ENCODE measurements around the gene POLR3A.
"Not testable (repeated sequence)": the region's sequence is repeated elsewhere in the genome, so short reads cannot be mapped to it uniquely, and the experiment has no call there.

The POLR3A gene

DNA sequence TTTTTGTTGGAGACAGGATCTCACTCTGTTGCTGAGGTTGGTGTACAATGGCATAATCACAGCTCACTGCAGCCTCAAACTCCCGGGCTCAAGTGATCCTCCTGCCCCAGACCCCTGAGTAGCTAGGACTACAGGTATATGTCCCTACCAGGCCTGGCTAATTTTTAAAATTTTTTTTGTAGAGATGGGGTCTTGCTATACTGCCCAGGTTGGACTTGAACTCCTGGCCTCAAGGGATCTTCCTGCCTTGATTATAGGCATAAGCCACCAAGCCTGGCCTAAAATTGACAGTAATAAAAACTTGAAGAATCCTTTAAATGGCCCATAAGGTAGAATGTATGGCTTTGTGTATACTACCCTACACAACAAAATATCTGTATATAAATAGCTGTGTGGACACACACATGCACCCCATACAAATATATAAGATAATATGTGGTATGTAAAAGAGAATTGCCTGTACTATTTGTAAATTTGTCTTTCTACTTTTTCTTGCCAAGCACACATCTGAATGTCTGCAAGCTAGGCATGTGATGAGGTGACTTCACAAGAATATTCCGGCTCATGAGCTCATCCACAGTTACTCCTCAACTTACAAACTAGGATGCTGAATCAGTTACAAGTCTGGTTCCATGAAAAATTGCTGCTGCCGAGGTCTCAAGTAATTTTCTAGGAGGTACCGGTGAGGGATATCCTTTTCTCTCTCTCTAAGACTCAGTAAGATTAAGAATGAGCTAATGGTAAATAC is 26.6 kb downstream of the POLR3A start:
- H2BK120ac ChIP-seq (ENCODE audit: low read depth, low read length), result no peak overlapping the region
- H2AK5ac ChIP-seq (ENCODE audit: low read length), result no peak overlapping the region
- H3K4me1 ChIP-seq (ENCODE audit: control insufficient read depth, low read depth, low read length), result no peaks in the 10 kb centered on the region
- H3K56ac ChIP-seq (ENCODE audit: low read length), result no peak overlapping the region
- no peak for DNase-seq
- H3K4me3 ChIP-seq (ENCODE audit: low read length), result no peak overlapping the region
- no peak overlapping the region for H3K4ac ChIP-seq (ENCODE audit: low read depth, low read length)
- H3K9ac ChIP-seq (ENCODE audit: low read length), result no peak overlapping the region
- H4K5ac ChIP-seq (ENCODE audit: low read length), result no peak overlapping the region
- no peak overlapping the region for H4K8ac ChIP-seq (ENCODE audit: low read depth, low read length)
- H3K79me2 ChIP-seq (ENCODE audit: control insufficient read depth, insufficient read depth, low read length), result no peaks in the 10 kb centered on the region
- no peak overlapping the region for H2BK5ac ChIP-seq (ENCODE audit: low read length)
- H3K36me3 ChIP-seq (ENCODE audit: control insufficient read depth, insufficient read depth, low read length), result peaks cover 27% of the 10 kb centered on the region
- H3K4me2 ChIP-seq (ENCODE audit: low read length), result no peak overlapping the region
- H2BK15ac ChIP-seq (replicated peaks; ENCODE audit: low read depth), result no peak overlapping the region
- H3K18ac ChIP-seq (ENCODE audit: low read length), result no peak overlapping the region
- H3K23ac ChIP-seq (ENCODE audit: low read length), result no peak overlapping the region
- H3K79me1 ChIP-seq (ENCODE audit: low read length), result no peaks in the 10 kb centered on the region
- no peaks in the 10 kb centered on the region for H3K27me3 ChIP-seq (ENCODE audit: insufficient read depth, low read length, poor library complexity)
- WGBS (ENCODE audit: extremely low coverage, insufficient coverage, low lambda C conversion rate), result no CpG with 5 or more reads among the region's 4 CpGs
- H3K27ac ChIP-seq (ENCODE audit: low read depth, low read length), result no peak overlapping the region

- Histone ChIP-seq H3K4me2 (ENCODE audit: low read length) (no peak overlapping the region), H3K27ac (ENCODE audit: low read depth, low read length) (no peak overlapping the region), H4K5ac (ENCODE audit: low read length) (no peak overlapping the region), H2AK5ac (ENCODE audit: low read length) (no peak overlapping the region), H3K23ac (ENCODE audit: low read length) (no peak overlapping the region), H2BK5ac (ENCODE audit: low read length) (no peak overlapping the region), H2BK15ac (replicated peaks; ENCODE audit: low read depth) (no peak overlapping the region), H3K56ac (ENCODE audit: low read length) (no peak overlapping the region), H3K18ac (ENCODE audit: low read length) (no peak overlapping the region), H3K4me3 (ENCODE audit: low read length) (no peak overlapping the region), H3K4ac (ENCODE audit: low read depth, low read length) (no peak overlapping the region), H3K36me3 (ENCODE audit: control insufficient read depth, insufficient read depth, low read length) (peaks cover 23% of the 10 kb centered on the region), H3K9ac (ENCODE audit: low read length) (no peak overlapping the region), H3K79me1 (ENCODE audit: low read length) (no peaks in the 10 kb centered on the region), H2BK120ac (ENCODE audit: low read depth, low read length) (no peak overlapping the region), H3K4me1 (ENCODE audit: control insufficient read depth, low read depth, low read length) (no peaks in the 10 kb centered on the region), H3K79me2 (ENCODE audit: control insufficient read depth, insufficient read depth, low read length) (no peaks in the 10 kb centered on the region), H4K8ac (ENCODE audit: low read depth, low read length) (no peak overlapping the region), H3K27me3 (ENCODE audit: insufficient read depth, low read length, poor library complexity) (no peaks in the 10 kb centered on the region)
- whole genome bisulfite sequencing (ENCODE audit: extremely low coverage, insufficient coverage, low lambda C conversion rate), result no CpG with 5 or more reads among the region's 6 CpGs
- DNase-seq, result peak; percentile 6
These were observed 28.3 kb downstream of the POLR3A start for GRCh38 chr10:78000956-78001472.

GRCh38 chr10:78000206-78000605 is 29.1 kb downstream of the POLR3A start:
- Histone ChIP-seq H4K8ac (ENCODE audit: low read depth, low read length) (no peak overlapping the region), H3K79me1 (ENCODE audit: low read length) (no peaks in the 10 kb centered on the region), H3K27me3 (ENCODE audit: insufficient read depth, low read length, poor library complexity) (no peaks in the 10 kb centered on the region), H2BK120ac (ENCODE audit: low read depth, low read length) (no peak overlapping the region), H2BK15ac (replicated peaks; ENCODE audit: low read depth) (no peak overlapping the region), H3K9ac (ENCODE audit: low read length) (no peak overlapping the region), H3K23ac (ENCODE audit: low read length) (no peak overlapping the region), H3K79me2 (ENCODE audit: control insufficient read depth, insufficient read depth, low read length) (no peaks in the 10 kb centered on the region), H3K4me3 (ENCODE audit: low read length) (no peak overlapping the region), H3K36me3 (ENCODE audit: control insufficient read depth, insufficient read depth, low read length) (peaks cover 21% of the 10 kb centered on the region), H2AK5ac (ENCODE audit: low read length) (no peak overlapping the region), H3K27ac (ENCODE audit: low read depth, low read length) (no peak overlapping the region), H2BK5ac (ENCODE audit: low read length) (no peak overlapping the region), H3K4me2 (ENCODE audit: low read length) (no peak overlapping the region), H3K56ac (ENCODE audit: low read length) (no peak overlapping the region), H3K4ac (ENCODE audit: low read depth, low read length) (no peak overlapping the region), H4K5ac (ENCODE audit: low read length) (no peak overlapping the region), H3K18ac (ENCODE audit: low read length) (no peak overlapping the region), H3K4me1 (ENCODE audit: control insufficient read depth, low read depth, low read length) (no peaks in the 10 kb centered on the region)
- DNase-seq, result no peak

GRCh38 chr10:77998780-77999179 is 30.5 kb downstream of the POLR3A start:
- H3K36me3 ChIP-seq (ENCODE audit: control insufficient read depth, insufficient read depth, low read length), result peaks cover 16% of the 10 kb centered on the region
- not testable (repeated sequence) for H3K4ac ChIP-seq (ENCODE audit: low read depth, low read length); H2BK15ac ChIP-seq (replicated peaks; ENCODE audit: low read depth); DNase-seq; H4K5ac ChIP-seq (ENCODE audit: low read length); H3K79me2 ChIP-seq (ENCODE audit: control insufficient read depth, insufficient read depth, low read length); H3K79me1 ChIP-seq (ENCODE audit: low read length); H3K4me1 ChIP-seq (ENCODE audit: control insufficient read depth, low read depth, low read length); H2AK5ac ChIP-seq (ENCODE audit: low read length); H3K4me3 ChIP-seq (ENCODE audit: low read length); H3K18ac ChIP-seq (ENCODE audit: low read length); H2BK120ac ChIP-seq (ENCODE audit: low read depth, low read length); H3K4me2 ChIP-seq (ENCODE audit: low read length); H3K27ac ChIP-seq (ENCODE audit: low read depth, low read length); H4K8ac ChIP-seq (ENCODE audit: low read depth, low read length); H3K56ac ChIP-seq (ENCODE audit: low read length); H2BK5ac ChIP-seq (ENCODE audit: low read length); H3K23ac ChIP-seq (ENCODE audit: low read length); H3K9ac ChIP-seq (ENCODE audit: low read length); H3K27me3 ChIP-seq (ENCODE audit: insufficient read depth, low read length, poor library complexity)
- WGBS (ENCODE audit: extremely low coverage, insufficient coverage, low lambda C conversion rate), result no CpG with 5 or more reads among the region's 5 CpGs

DNA sequence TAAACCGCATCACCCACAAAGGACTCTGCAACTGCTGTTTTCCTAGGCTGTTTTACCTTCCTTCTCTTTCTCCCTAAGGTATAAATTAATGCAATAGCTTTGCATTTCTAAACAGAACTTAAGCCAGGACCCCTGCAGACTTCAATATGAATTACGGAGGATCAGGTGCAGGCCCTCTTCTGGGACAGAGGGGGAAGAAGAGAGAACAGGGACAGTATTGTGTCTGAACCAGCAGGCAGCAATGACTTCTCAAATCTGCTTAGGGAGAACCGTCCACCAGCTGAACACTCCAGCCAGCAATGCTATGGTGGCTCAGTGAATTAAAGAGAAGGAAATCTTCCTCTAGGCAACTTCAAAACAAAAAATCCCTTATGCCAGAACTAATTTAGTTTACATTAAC is 35.7 kb downstream of the POLR3A start:
- Histone ChIP-seq H3K4me3 (ENCODE audit: low read length) (no peak overlapping the region), H2AK5ac (ENCODE audit: low read length) (no peak overlapping the region), H3K27me3 (ENCODE audit: insufficient read depth, low read length, poor library complexity) (no peaks in the 10 kb centered on the region), H3K9ac (ENCODE audit: low read length) (no peak overlapping the region), H3K18ac (ENCODE audit: low read length) (no peak overlapping the region), H3K4me1 (ENCODE audit: control insufficient read depth, low read depth, low read length) (no peaks in the 10 kb centered on the region), H3K56ac (ENCODE audit: low read length) (no peak overlapping the region), H3K4me2 (ENCODE audit: low read length) (no peak overlapping the region), H3K36me3 (ENCODE audit: control insufficient read depth, insufficient read depth, low read length) (peaks cover 4% of the 10 kb centered on the region), H3K23ac (ENCODE audit: low read length) (no peak overlapping the region), H3K79me2 (ENCODE audit: control insufficient read depth, insufficient read depth, low read length) (no peaks in the 10 kb centered on the region), H3K79me1 (ENCODE audit: low read length) (no peaks in the 10 kb centered on the region), H4K8ac (ENCODE audit: low read depth, low read length) (no peak overlapping the region), H2BK120ac (ENCODE audit: low read depth, low read length) (no peak overlapping the region), H2BK15ac (replicated peaks; ENCODE audit: low read depth) (no peak overlapping the region), H3K27ac (ENCODE audit: low read depth, low read length) (no peak overlapping the region), H4K5ac (ENCODE audit: low read length) (no peak overlapping the region), H3K4ac (ENCODE audit: low read depth, low read length) (no peak overlapping the region), H2BK5ac (ENCODE audit: low read length) (no peak overlapping the region)
- DNase-seq, result no peak
- WGBS (ENCODE audit: extremely low coverage, insufficient coverage, low lambda C conversion rate), result no CpG with 5 or more reads among the region's 3 CpGs
